Cortex of kidney (tissue), 1 donor: ENCODE results near the gene COL20A1.

Experiments
- DNase-seq: peaks from one replicate; lab custom pipeline; 2025; lab: John Stamatoyannopoulos, UW

The COL20A1 gene

GRCh38 chr20:63261060-63261794 lies 31.8 kb upstream of the COL20A1 start:
- no peak for DNase-seq

GRCh38 chr20:63261795-63262528 lies 31.0 kb upstream of the COL20A1 start:
- no peak for DNase-seq

- DNase-seq, result no peak
Observed at GRCh38 chr20:63262836-63263235, 30.1 kb upstream of the COL20A1 start.

GRCh38 chr20:63264000-63264399 lies 29.0 kb upstream of the COL20A1 start:
- no peak for DNase-seq

- DNase-seq, result no peak
Observed at GRCh38 chr20:63264519-63264918, 28.5 kb upstream of the COL20A1 start.

- DNase-seq, result no peak
Observed at GRCh38 chr20:63265891-63266515, 27.0 kb upstream of the COL20A1 start.

GRCh38 chr20:63267691-63268090 lies 25.3 kb upstream of the COL20A1 start:
- DNase-seq, result no peak

GRCh38 chr20:63268256-63268655 lies 24.7 kb upstream of the COL20A1 start:
- no peak for DNase-seq

GRCh38 chr20:63268671-63269439 lies 24.1 kb upstream of the COL20A1 start:
- no peak for DNase-seq

GRCh38 chr20:63269724-63270123 lies 23.3 kb upstream of the COL20A1 start:
- DNase-seq, result no peak

- no peak for DNase-seq
Observed at GRCh38 chr20:63270606-63271325, 22.2 kb upstream of the COL20A1 start.

- no peak for DNase-seq
Observed at GRCh38 chr20:63272105-63273058, 20.6 kb upstream of the COL20A1 start, which contains the start of gene ARFGAP1. ARFGAP1 (plus strand) TSS chr20:63272813; CDS start chr20:63275581, 2,768 bp downstream.

GRCh38 chr20:63273059-63273579 lies 19.9 kb upstream of the COL20A1 start:
- DNase-seq, result no peak

- no peak for DNase-seq
Observed at GRCh38 chr20:63273635-63274380, 19.2 kb upstream of the COL20A1 start.

- no peak for DNase-seq
Observed at GRCh38 chr20:63274381-63275228, 18.4 kb upstream of the COL20A1 start.

GRCh38 chr20:63275825-63276224 lies 17.2 kb upstream of the COL20A1 start:
- DNase-seq, result no peak

GRCh38 chr20:63276956-63277355 lies 16.0 kb upstream of the COL20A1 start:
- DNase-seq, result no peak
